D341Med (cell line): ENCODE results near the gene DYNLT4.
"Not testable (repeated sequence)": the region's sequence is repeated elsewhere in the genome, so short reads cannot be mapped to it uniquely, and the experiment has no call there.

Source experiments
- DNase-seq: peaks from one replicate; pipeline ENCODE4 v3.0.0; 2012; ENCODE audit warnings: low spot score

Gene DYNLT4, protein sequence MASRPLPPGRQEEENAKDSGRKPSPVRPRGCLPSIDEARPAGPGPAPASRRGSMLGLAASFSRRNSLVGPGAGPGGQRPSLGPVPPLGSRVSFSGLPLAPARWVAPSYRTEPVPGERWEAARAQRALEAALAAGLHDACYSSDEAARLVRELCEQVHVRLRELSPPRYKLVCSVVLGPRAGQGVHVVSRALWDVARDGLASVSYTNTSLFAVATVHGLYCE

DNA sequence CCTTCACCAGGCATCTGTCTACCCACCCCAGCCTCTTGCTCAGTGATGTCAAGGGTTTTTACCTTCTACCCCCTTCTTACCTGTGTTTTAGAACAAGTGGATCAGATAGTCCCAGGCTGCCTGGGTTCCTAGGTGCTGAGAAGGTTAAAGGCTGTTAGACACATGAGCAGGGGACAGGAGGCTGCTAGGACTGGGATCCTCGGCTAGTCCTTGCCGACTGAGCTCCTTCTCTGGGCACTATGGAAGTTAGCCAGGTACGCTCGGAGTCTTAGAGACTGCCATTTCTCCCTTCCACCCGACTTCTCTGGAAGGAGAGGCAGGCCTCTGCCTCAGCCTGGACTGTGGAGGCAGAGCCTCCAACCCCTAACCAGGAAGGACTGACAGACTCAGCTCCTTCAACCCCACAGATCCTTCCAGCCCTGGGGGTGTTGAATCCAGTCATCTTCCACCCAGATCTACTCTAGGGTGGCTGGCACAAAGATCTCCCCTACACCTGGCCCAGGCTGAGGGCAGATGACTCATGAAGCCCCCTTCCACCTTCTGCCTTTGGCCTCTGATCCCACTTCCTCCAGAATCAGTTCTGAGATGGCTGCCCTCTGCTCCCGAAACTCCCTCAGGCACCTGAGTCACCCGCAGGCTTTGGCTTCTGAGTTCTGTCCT, at the start of gene DYNLT4:
TSS of gene DYNLT4 (minus strand) at position 648 of the 660 bp plus-strand sequence. CDS start 683 bp downstream, outside the sequence.
- DNase-seq = no peak

DNA sequence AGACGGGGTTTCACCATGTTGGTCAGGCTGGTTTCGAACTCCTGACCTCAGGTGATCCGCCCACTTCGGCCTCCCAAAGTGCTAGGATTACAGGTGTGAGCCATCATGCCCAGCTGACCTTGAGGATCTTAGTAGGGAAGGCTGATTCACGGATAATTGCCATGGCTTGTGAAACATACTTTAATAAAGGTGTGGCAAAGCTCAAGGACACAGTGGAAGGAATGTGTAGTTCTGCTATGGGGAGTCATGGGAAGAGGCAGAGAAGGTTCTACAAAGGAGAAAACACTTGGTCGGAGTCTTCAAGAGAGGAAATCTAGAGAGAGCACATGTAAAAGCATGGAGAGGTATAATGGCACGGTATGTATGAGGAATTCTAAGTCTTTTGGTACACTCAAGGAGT, 48.6 kb upstream of the DYNLT4 start:
- DNase-seq = no peak

DNA sequence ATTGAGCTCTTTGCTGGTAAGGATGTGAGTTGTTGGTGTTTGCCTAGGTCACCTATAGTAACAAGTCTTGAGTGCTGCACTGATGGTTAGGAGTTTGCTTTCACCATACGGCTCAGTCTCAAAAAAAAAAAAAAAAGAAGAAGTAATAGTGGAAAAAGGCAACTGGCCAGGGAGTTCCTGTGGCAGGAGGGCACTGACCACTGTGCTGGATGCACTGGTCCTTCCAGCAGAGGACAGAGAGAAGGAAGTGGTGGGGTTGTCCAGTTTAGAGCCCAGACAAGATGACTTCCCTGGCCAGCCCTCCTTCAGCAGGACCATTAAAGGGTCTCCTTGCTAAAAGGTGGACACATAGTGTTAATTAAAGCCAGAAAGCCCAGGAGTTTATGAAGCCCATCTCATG, 47.8 kb upstream of the DYNLT4 start:
- DNase-seq = no peak

DNA sequence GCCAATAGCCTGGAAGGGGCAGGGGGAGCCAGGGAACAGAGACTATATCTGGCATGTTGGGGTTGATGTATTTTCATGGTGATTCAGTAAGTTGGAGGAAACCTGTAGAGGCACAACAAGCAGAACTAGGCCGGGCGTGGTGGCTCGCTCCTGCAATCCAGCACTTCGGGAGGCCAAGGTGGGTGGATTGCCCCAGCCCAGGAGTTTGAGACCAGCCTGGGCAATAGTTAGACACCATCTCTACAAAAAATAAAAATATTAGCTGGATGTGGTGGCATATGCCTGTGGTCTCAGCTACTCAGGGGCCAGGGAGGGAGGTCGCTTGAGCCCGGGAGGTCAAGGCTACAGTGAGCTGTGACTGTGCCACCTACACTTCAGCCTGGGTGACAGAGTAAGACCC, 46.0 kb upstream of the DYNLT4 start:
- no peak for DNase-seq

DNA sequence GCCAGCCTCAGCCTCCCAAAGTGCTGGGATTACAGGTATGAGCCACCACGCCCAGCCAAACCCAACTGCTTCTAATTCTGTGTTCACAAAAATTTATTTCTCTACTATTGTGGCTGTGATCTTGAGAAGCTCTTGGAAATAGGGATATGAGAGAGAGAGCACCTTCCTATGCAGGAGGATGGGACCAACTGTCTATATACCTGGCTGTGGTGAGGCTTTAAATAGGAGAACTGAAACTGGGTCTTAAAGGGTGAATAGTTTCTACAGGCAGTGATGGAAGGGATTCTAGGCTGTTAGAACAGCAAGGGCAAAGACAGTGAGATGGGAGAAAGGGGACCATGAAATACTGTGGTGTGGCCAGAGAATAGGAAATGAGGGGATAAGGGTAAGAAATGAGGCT, 44.2 kb upstream of the DYNLT4 start:
- DNase-seq = no peak

DNA sequence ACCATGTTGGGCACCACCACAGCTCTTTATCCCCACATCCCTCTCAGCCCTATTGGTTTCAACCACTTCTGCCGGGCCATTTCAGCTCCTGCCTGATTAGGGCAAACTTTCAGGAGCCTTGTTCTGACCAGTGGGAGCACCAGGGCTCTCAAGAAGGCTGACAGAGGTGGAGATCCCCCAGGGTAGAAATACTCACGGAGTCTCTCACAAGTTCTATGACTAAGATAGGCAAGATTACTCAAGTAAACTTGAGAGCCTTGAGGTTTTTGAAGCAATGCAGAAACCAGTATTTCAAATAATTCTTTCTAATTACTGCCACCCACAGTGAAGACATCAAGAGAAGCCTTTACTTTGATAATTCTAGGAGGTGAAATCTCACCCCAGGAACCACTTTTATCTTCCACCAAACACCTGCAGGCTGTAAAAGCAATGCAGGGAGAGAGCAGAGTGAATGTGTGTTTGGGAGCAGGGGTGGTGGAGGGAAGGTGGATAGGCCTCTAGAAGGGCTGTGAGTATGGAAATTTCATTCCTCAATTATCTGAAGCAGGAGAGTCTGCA, 42.5 kb upstream of the DYNLT4 start:
- no peak for DNase-seq

DNA sequence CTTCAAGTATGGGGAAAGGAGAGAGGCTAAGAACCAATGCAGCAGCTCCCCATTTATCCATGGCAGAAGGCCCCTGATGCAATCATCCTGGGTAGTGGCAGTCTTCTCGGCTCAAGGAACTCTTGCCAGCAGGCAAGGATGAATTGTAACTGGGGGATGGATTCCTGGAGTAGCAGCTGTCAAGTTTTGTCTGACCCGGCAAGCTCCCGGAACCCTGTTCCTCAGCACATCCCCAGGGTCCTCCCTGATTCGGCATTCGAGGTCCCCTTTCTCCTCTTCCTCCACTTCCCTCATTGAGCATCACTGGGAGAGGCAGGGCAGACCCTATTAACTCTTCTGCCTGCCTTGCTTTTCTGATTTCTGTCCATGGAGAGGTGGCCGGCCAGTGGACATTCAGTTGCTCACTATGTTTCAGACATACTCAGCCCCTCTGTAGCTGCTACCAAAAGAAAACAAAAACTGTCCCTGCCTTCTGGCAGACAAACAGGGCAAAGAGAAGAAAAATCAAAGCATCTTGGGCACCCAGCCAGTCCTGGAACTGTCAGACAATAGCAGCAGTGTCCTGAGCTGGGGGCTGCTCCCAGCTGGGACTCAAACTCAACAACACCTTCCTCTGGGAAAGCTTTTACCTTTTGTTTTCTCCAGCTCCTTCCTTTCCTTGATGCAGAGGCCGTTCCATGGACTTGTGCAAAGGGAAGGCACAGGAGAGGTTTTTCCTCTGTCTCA, 41.5 kb upstream of the DYNLT4 start:
- DNase-seq = no peak

DNA sequence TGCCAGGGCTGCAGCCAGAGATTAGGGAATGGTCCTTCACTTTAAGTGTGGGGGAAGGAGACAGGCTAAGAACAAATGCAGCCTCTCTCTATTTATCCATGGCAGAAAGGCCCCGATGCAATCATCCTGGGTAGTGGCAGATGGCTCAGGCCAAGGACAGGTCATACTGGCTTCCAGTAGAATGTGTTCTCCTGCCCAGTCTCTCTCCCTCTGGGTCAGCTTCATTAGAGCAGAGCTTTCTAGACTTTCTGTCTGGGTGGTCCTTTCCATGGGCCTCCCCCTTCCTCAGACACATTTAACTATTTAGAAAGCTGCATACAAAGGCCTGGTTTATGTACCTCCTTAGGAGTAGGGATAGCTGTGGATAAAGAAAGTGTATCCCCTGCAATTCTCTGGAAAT, 40.7 kb upstream of the DYNLT4 start:
- no peak for DNase-seq

DNA sequence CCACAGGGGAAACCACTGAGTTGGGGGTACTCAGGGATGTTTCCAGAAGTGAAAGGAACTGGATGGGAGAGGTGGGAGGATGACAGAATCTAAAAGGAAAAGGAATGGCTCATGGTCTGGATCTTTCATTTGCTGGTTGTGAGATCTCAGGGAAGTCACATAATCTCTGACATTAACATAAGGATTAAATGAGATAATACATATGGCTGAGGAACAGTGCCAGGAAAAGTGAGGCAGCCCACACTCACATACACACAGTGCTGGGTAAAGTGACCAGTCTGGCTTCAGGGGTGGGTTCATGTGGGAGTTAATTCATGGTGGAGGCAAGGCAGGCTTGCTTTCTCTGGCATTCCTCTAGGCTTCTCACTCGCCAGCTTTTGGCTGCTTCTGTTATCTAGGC, 39.8 kb upstream of the DYNLT4 start:
- DNase-seq = no peak

DNA sequence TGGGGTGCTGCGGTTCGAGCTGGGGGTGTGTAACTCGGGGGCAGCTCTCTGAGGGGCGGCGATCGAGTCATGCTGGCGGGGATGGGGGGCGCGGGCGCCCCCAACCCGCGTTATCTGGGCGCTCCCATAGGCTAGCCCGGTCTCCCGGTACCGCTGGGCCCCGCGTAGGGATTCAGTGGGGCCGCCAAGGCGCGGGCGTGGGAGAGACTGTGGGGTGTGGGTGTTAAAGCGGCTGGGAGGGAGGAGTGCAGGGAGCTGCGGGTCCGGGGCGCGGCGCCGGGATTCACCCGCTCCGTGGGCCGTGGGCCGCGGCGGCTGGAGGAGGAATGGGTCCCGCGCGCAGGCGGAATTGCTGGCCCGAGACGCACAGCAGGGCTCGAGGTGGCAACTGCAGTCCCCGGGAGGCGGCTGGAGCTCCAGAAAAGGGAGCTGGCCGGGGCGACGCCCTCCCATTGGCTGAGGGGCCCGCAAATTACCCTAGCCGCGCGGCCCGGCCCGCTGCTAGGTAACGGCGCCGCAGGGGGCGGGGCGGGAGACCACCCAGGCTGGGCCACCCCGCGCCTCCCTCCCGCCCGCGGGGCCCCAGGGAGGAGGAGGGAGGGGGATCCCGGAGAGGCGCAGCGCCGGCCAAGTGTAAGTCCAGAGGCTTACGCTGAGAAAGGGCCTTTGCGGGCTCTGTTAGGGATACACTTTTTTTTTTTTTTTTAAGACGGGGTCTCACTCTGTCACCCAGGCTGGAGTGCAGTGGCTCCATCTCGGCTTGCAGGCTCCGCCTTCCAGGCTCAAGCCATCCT, 35.9 kb upstream of the DYNLT4 start, which contains the start of gene PTCH2:
TSS of gene PTCH2 (minus strand) at position 392 of the 794 bp plus-strand sequence. CDS start at position 71, 321 bp downstream.
- DNase-seq = peak; percentile 97

DNA sequence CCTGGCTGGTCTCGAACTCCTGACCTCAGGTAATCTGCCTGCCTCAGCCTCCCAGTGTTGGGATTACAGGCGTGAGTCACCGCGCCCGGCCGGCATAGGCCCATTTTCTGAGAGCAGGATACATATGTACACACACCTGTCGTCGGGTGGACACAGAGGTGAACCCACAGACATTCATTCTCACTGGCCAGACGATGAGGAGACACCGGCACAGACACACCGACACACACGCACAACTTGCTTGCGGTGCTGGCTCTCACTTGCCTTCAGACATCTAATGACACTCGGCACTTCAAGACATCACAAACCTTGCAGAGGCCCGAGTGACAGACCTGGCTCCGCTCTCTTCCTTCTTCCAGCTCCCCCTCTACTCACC, 35.3 kb upstream of the DYNLT4 start:
- no peak for DNase-seq

DNA sequence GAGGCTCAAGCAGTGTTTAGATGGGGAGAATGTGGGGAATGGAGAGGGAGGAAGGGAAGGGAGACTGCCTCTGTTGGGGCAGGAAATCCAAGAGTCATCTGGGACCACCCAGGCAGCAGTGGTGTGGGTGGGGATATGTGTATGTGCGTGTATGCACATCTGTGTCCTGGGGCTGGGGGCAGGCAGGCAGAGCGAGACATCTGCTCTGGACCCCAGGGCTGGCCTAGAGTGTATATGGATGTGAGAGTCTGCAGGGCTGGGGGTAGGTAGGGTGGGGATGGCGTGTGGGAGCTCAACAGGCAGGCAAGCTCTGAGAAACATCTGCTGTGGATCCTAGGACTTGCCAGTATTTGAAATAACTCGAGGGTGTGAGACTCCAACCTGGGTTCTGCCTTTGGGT, 32.4 kb upstream of the DYNLT4 start:
- DNase-seq = no peak

DNA sequence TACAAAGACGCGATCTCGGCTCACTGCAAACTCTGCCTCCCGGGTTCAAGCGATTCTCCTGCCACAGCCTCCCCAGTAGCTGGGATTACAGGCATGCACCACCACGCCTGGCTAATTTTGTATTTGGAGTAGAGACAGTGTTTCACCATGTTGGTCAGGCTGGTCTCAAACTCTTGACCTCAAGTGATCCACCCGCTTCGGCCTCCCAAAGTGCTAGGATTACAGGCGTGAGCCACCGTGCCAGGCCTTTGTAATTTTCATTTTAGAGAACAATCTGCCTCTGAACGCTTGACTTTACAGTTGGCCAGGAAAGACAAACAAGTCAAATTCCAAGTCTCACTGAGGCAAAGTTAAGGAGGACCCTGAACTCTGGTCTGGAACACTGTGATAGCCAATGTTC, 31.1 kb upstream of the DYNLT4 start:
- not testable (repeated sequence) for DNase-seq

DNA sequence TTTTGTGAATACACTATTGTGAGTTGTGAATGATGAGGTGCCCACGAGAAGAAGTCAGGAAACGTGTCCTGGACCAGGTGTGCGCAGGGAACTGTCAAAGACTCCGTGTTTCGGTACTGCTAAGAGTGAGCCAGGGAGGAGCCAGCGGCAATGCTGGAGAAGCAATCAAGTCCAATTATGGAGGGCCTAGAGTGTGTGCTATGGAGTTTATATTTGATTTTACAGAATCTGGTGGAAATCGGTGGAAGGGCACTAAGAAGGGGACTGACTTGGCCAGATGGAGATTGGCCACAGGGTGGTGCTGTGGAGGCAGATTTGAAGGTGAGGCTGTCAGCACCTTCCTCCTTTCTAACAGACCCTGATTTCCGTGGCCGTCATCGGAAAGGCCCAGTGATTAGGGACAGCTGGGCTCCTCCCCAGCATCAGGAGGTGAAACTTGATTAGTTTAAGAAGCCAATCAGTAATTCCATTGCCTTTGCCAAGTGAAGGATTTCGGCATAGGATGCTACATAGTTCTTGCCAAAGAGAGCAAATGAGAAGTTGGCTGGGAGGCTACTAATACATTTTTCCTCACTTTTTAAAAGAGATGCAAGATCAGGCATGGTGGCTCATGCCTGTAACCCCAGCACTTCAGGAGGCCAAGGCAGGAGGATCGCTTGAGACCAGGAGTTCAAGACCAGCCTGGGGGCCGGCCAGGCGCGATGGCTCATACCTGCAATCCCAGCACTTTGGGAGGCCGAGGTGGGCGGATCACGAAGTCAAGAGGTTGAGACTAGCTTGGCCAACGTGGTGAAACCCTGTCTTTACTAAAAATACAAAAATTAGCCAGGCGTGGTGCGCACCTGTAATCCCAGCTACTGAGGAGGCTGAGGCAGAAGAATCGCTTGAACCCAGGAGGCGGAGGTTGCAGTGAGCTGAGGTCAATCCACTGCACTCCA, 28.9 kb upstream of the DYNLT4 start:
- DNase-seq = peak; percentile 77

DNA sequence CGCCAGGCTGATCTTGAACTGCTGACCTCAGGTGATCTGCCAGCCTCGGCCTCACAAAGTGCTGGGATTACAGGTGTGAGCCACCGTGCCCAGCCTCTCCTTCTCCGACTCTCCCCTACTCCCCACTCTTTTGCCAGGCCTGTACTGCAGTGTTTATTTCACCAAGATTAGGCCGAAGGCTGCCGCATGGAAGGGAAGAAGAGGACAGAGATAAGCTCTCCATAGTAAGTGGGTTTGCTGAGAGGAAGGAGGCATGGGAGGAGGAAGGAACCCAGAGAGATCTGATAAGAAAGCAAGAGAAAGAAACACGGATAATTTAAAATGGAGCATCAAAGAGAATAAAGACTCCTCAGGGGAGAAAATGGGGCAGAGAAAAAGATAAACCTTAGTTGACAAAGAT, 27.2 kb upstream of the DYNLT4 start:
- no peak for DNase-seq

DNA sequence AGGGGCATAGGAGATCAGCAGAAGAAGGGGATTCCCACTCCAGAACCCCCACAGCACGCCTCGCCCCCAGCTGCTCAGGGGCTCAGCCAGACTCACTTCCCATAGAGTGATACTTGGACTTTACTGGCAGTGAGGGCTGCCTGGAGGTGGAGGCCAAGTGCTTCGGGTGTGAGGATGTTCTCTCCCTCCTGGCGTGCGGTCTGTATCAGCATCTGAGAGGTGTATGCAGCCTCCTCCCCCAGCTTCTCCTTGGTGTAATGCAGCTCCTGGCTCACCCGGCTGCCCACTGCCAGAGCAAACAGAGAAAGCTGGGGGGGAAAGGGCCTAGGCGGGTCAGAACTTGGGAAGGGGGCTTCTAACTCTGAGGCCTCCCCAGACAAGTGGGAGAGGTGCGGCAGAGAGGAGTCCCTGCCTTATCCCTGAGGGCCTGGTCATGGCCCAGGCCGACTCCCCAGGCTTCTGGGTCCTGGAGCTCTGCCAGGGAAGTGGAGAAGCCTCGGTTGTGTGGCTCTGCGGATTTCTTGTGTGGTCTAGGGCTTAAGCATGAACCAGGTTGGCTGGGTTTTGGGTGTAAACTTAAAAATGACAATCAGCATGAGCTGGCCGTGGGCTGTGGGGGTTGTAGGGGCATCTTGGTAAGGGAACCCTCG, 25.0 kb upstream of the DYNLT4 start:
- DNase-seq = no peak

DNA sequence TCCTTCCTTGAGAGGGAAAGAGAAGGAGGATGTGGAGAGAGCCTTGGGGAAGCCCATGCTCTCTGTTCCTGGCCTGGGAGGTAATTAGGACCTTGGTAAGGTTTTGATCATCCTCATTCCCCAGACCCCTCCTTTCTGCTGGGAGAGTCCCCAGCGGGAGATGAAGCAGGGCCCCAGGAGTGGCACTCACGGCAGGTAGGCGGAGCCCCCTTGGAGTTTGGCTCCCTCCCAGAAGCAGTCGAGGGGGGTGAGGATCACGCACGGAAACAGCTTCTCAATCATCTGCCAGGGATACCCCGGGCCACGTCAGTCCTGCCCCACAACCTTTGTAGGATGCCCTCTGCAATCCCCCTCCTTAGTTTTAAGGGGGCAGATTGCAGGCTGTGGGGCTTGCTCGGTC, 24.4 kb upstream of the DYNLT4 start:
- DNase-seq = peak; percentile 21

DNA sequence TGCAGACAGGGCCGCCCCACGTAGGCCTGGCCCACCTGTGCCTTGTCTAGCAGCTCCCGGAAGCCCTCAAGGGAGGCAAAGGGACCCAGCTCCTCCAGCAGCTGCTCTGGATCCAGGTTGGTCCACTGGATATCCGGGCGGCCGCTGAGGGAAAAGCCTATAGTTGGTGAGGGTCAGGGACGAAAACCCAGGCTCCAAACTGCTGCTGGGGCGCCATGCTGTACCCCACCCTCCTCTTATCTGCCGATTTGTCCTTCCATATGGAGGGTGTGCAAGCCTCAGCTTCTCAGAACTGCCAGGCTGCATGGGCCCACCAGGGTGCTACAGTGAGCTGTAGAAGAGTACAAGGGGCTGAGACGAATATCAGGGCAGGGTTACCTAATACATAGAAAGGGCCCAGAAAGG, 23.8 kb upstream of the DYNLT4 start:
- peak; percentile 32 for DNase-seq

DNA sequence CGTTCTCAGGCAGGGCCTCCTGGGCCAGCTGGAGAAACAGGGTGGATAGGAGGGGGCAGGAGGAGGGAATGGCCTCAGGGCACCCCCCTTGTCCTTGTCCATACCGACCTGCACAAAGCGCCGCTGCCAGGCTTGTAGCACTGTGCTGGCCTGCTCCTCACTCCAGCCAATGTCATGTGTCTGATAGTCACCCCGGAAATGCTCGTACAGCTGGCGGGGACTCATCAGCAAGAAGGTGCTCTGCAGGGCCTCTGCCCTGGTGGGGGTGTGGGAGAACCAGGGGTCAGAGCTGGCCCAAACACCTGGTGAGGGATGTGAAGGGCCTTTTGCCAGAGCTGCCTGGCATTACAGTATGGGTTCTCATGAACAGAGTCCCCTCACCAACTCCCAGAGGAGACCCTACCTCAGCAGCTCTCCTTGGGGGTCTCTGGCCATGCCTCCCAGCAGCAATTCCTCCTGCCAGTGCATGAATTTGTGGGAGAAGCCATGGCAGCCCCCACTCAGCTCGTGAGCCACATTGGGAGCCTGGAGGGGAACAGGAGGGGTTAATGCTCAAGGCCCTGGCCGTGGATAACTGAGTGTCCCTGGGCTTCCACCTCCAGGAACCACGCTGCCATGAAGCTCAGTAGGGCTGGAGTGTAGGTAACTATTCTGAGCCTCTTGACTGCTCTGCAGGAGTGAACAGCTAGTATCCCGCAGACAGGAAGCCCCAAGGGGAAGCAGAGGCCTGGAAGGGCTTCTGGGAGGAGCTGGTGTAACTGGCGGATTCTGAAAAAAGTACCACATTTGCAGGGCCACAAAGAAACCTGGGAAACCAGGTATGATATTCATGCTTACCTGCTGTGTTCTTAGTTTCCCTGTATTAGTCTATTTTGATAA, 22.6 kb upstream of the DYNLT4 start:
- DNase-seq = peak; percentile 15
